Stimulated activated CD8-positive, alpha-beta memory T cell treated with anti-CD3 and anti-CD28 coated beads, Interleukin-2, amount 100 ng/mL, for 1 hour (primary cell): ENCODE results near the gene INTS6L.

Experiments used
- DNase-seq, 2 donors: peaks; one replicate each; pipeline ENCODE4 v3.0.0-alpha.2; 2020; ENCODE audit warnings: low read depth in 2 of 2

INTS6L gene

DNA sequence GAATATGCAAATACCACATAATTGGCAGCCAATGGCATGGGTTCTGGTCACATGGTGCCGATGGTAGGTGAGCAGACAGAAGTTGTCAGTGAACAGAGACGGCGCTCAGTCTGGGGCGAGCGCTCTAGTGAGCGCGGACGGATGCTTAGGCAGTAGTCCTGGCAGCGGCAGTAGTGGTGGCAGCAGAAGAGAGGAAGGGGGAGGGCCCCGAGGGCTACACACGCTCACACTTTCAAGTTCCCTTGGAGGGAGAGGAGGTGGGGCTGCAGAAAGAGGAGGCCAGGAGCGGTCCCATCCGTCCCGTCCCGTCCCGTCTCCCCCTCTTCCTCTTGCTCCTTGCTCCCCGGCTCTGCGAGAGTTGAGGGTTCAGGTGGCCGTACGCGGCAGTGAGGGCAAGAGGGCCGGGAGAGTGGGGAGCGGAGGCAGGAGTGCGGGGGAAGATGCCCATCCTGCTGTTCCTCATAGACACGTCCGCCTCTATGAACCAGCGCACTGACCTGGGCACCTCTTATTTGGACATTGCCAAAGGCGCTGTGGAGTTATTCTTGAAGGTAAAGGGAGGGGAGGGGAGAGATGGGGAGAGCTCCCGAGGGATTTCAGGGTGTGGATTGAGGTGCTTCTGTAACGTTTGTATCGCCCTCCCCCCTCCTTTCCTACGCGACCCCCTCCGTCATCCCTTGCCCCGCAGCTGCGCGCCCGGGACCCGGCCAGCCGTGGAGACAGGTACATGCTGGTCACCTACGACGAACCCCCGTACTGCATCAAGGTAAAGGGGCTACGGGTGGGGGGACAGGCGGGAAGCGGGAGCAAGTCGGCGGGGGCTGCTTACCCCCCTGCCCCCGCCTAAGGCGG is at the start of gene INTS6L:
Gene INTS6L, plus strand, starts transcription at position 108 of the 852 bp plus-strand sequence. Its CDS starts 333 bp downstream, at position 441.
- peak; percentile 68 to 72 for DNase-seq

- DNase-seq = no peak
Observed at GRCh38 chrX:135476378-135476777, 44.1 kb upstream of the INTS6L start.

GRCh38 chrX:135477576-135477975 is 42.9 kb upstream of the INTS6L start:
- no peak for DNase-seq

DNA sequence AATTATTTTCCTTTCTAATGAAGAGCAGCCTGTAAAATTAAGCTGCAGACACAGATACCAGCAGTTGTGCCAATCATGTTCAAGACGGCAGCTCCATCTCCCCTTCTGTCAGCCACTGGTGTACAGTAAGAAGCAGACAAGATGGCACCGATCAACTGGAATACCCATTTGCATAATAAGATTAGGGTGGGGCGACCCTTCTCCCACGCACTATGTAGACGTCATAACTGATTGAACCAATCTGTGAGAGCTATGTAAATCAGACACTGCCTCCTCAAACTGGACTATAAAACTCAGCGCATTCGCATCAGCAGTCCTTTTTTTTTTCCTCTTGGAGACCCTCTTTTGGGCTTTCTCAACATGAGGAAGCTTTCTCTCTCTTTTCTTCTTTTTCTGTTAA is 40.4 kb upstream of the INTS6L start:
- no peak for DNase-seq

GRCh38 chrX:135481696-135482179 is 38.7 kb upstream of the INTS6L start:
- DNase-seq = no peak

GRCh38 chrX:135484641-135485289 is 35.7 kb upstream of the INTS6L start:
- DNase-seq = no peak

GRCh38 chrX:135489542-135489941 is 30.9 kb upstream of the INTS6L start:
- no peak for DNase-seq

GRCh38 chrX:135490979-135491514 is 29.4 kb upstream of the INTS6L start:
- no peak for DNase-seq

GRCh38 chrX:135494453-135494852 is 26.0 kb upstream of the INTS6L start:
- DNase-seq = no peak

DNA sequence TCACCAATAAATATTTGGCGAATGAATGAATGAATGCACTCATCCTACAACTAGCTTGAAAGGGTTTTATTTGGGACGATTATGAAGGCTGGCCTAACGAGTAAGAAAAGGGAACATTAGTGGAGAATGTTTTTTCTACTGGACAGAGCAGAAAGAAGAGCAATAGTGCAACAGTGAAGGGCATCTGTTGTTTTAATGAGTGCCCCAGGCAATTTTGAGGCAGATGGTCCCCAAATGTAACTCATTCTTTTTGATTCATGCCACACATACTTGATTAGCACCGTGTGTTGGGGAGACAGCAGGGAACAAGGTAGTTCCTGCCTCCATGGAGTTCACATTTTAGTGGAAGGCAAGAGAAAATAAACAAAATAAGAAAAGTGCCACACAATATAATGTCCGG is 22.7 kb upstream of the INTS6L start:
- DNase-seq = no peak

GRCh38 chrX:135498236-135498635 is 22.2 kb upstream of the INTS6L start:
- no peak for DNase-seq

GRCh38 chrX:135505351-135505750 is 15.1 kb upstream of the INTS6L start:
- DNase-seq = no peak

DNA sequence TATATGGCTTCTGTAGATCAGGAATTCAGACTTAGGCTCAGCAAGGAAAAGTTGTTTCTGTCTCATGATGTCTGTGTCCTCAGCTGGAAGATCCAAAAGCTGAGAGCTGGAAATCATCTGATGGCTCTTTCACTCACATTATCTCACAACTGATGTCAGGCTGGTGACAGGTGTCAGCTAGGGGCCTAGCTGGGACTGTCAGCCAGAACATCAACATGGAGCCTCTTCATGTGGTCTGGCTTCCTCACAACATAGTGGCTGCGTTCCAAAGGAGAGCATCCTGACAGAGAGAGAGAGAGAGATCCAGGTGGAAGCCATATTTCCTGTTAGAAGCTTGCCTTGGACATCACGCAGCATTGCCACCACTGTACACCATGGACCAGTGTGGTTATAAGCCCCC is 10.6 kb upstream of the INTS6L start:
- DNase-seq = no peak

GRCh38 chrX:135512508-135513129 is 7.8 kb upstream of the INTS6L start:
- no peak for DNase-seq

DNA sequence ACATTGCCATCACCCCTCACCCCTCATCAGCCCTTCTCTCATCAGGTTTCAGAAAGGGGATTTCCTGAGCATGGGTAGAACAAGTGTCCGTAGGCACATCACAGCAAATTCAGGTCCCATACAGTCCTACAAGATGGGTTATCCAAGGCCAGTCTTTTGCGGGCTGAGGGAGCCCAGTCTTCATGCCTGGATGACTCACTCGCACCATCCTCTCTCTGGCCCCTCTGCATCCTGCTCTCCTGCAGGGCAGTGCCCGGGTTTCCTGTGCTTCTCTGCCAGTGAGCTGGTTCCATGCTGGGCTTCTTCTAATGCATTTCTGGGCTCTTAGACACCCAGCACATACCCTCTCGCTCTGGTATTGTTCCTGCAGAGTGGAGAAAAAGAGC is 7.3 kb upstream of the INTS6L start:
- no peak for DNase-seq

- no peak for DNase-seq
Observed at GRCh38 chrX:135516376-135516775, 4.1 kb upstream of the INTS6L start.

DNA sequence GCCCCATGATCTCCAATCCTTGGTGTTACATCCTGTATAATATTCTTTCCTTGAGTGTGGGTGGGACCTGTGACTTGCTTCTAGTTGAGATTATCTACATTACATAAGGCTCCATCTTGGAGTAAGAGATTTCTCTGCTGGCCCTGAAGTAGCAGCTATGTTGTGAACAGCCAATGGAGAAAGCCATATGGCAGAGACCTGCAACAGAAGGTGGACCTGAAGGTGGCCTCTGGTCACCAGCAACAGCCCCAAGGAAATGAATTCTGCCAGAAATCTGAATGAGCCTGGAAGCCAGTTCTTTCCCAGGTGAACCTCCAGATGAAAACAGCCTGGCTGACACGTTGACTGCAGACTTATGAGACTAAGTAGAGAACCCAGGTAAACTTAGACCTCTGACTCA is 2.3 kb upstream of the INTS6L start:
- no peak for DNase-seq

- DNase-seq = no peak
Observed at GRCh38 chrX:135520022-135520552, 373 bp upstream of the INTS6L start.

GRCh38 chrX:135521405-135522131 is 1.1 kb downstream of the INTS6L start:
- peak; percentile 52 to 69 for DNase-seq

- no peak for DNase-seq
Observed at GRCh38 chrX:135522132-135522530, 1.7 kb downstream of the INTS6L start.
